Measurements from ENCODE around the gene CMC2.

CMC2 gene

GRCh38 chr16:81006813-81007695, at the start of gene CMC2, which contains the start of gene CENPN:
Gene CMC2, minus strand, starts transcription at chr16:81006885. Its CDS starts 9,491 bp downstream, at chr16:80997394.
Gene CENPN, plus strand, starts transcription at chr16:81007214. Its CDS starts 4,726 bp downstream, at chr16:81011940.
- peak; percentile 98 for DNase-seq

- no peak for DNase-seq
These were observed 47.1 kb upstream of the CMC2 start for GRCh38 chr16:81053761-81054160.

GRCh38 chr16:81042821-81043220, 36.1 kb upstream of the CMC2 start:
- no peak for DNase-seq

GRCh38 chr16:81041696-81042095, 35.0 kb upstream of the CMC2 start:
- DNase-seq, result no peak

GRCh38 chr16:81040842-81041241, 34.2 kb upstream of the CMC2 start:
- DNase-seq, result no peak

GRCh38 chr16:81040131-81040530, 33.4 kb upstream of the CMC2 start:
- no peak for DNase-seq

GRCh38 chr16:81036751-81037350, 30.2 kb upstream of the CMC2 start:
- DNase-seq, result peak; percentile 15

GRCh38 chr16:81035975-81036750, 29.5 kb upstream of the CMC2 start:
- DNase-seq, result peak; percentile 43

GRCh38 chr16:81035398-81035974, 28.8 kb upstream of the CMC2 start, which contains the start of gene ATMIN:
Gene ATMIN, plus strand, starts transcription at chr16:81035842. Its CDS starts 29 bp downstream, at chr16:81035871.
- DNase-seq, result peak; percentile 93

GRCh38 chr16:81029930-81030604, 23.4 kb upstream of the CMC2 start:
- no peak for DNase-seq

- DNase-seq, result no peak
These were observed 19.7 kb upstream of the CMC2 start for GRCh38 chr16:81026429-81026828.

- DNase-seq, result no peak
These were observed 11.8 kb upstream of the CMC2 start for GRCh38 chr16:81018496-81018895.

- DNase-seq, result no peak
These were observed 8.0 kb upstream of the CMC2 start for GRCh38 chr16:81014672-81015071.

- DNase-seq, result no peak
These were observed 6.3 kb upstream of the CMC2 start for GRCh38 chr16:81012974-81013373.

GRCh38 chr16:81008505-81008789, 1.8 kb upstream of the CMC2 start:
- no peak for DNase-seq

- peak; percentile 79 for DNase-seq
These were observed 373 bp downstream of the CMC2 start for GRCh38 chr16:81006211-81006812.

GRCh38 chr16:81005610-81006161, 999 bp downstream of the CMC2 start:
- no peak for DNase-seq

- DNase-seq, result peak; percentile 72
These were observed 1.9 kb downstream of the CMC2 start for GRCh38 chr16:81004646-81005353.

- peak; percentile 28 for DNase-seq
These were observed 2.9 kb downstream of the CMC2 start for GRCh38 chr16:81003610-81004460.

- DNase-seq, result no peak
These were observed 3.6 kb downstream of the CMC2 start for GRCh38 chr16:81003064-81003463.

All from activated CD4-positive, alpha-beta T cell treated with anti-CD3 and anti-CD28 coated beads, Interleukin-2, Interleukin-6, amounts not matched to agents 100 ng/mL and 50 ng/mL, durations not matched to agents 16 hours and 8 hours (primary cell).